Activated naive CD4-positive, alpha-beta T cell treated with anti-CD3 and anti-CD28 coated beads, Interleukin-2, amount 50 U/mL, for 16 hours (primary cell): ENCODE data around the gene MBNL3.

ENCODE experiments used
- DNase-seq: peaks from one replicate; pipeline ENCODE4 v3.0.0-alpha.2; 2020

Gene MBNL3

GRCh38 chrX:132413459-132413858 is 75.4 kb downstream of the MBNL3 start:
- no peak for DNase-seq

DNA sequence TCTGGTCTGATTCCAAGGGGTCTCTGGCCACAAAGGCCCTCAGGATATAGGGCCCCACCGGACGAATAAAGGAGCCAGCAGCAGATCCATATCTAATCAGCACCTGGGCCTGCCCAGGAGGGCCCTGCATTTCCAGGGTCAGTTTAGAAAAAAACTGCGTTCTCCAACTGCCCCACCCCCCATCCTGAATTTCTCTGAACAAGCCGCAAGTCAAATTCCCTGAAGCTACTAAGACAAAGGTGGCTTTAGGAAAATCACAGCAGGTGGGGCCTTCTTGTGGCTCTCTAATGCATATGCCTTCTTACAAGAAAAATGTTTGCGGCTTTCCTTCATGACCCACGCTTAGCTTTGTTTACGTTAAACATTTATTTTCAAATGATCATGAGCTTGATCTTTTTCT is 76.6 kb downstream of the MBNL3 start:
- DNase-seq, result no peak

GRCh38 chrX:132411310-132411977 is 77.4 kb downstream of the MBNL3 start:
- no peak for DNase-seq

DNA sequence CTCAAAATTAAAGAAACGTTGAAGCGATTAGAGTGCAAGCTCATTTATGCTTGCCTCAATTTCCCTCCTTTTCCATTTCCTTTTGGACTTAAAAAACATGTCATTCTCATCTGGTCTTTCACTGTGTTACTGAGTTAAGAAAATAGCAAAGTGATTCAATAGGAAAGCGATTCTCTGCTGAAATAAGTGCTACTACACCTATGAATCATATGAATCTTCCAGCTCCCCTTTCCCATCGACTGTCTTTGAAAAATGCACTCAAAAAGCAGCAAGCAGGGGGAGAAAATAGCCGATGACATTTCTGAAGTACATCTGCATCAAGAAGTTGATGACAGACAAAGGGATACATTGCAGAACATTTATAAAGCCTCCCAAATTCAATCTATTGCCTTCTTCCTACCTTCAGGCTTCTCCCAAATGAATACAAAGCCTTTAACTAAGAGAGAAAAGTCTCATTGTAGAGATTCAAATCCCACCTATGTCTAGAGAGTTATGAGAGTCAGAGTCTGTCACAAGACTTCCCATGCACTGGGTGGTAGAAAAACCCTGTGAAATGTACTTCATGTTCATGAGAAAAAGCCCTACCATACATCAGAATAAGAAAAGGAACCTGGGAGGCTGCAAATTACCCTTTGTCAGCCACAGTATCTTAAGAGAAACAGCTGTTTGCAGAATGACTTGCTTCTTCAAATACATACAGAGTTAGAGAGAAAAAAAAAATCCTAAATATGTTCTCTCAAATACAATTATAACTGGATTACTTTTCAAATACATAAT is 78.9 kb downstream of the MBNL3 start:
- DNase-seq, result no peak

DNA sequence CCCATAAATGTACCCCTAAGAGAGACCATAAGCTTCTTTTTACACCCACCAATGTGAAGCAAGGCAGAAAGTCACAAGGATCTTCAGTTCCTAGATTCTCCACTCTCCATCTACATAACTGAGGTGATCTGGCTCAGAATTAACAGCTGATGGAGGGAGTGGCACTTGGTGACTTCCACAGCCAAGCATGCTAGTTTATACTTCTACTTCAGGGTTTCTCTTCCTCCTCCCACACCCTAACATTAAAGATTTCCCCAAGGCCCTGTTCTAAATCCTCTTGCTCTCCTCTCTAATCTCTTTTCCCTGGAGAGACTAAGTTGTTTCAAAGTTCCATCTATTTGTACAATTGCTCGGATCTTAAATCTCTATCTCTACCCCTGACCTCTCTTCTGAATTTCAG is 81.1 kb downstream of the MBNL3 start:
- DNase-seq, result no peak

DNA sequence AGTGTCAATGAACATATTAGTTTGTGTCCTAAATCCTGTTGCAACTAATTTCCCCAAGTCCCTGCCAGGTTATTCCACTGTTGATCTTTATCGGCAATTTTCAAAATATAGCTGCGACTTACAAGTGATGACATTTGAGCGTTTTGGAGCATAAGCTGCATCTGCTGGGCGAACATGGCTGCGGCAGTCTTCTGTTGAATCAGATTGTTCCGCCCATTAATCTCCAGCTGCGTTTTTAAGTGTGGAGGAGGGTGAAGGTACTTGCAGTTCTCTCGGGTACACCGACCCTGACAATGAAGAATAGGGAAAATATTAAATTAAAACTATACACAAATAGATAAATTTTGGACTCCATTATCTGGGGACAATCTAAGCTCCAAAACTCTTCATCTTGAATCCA is 82.7 kb downstream of the MBNL3 start:
- no peak for DNase-seq

GRCh38 chrX:132404266-132404665 is 84.6 kb downstream of the MBNL3 start:
- DNase-seq, result no peak

- DNase-seq, result no peak
These were observed 86.9 kb downstream of the MBNL3 start for GRCh38 chrX:132401935-132402334.

DNA sequence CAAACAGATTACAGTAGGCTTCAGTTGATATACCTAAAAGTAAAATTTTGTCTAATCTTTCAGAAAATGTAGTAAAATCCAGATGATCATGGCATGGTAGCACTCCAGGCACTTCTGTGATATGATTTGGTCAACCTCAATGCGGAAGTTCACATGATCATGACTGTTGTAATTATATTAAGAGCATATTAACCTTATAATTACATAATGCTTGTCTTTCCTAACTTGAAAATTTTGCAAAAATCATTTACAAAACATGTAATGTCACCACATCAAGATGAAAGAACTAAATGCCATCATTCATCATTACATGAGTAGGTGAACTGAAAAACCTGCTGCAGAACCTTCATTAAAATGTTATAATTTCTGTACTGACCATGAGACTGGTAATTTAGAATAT is 88.1 kb downstream of the MBNL3 start:
- DNase-seq, result no peak

- no peak for DNase-seq
These were observed 93.2 kb downstream of the MBNL3 start for GRCh38 chrX:132395645-132396044.

- DNase-seq, result no peak
These were observed 93.8 kb downstream of the MBNL3 start for GRCh38 chrX:132395026-132395425.

GRCh38 chrX:132394591-132394990 is 94.2 kb downstream of the MBNL3 start:
- no peak for DNase-seq

- no peak for DNase-seq
These were observed 94.8 kb downstream of the MBNL3 start for GRCh38 chrX:132393992-132394391.

- no peak for DNase-seq
These were observed 95.4 kb downstream of the MBNL3 start for GRCh38 chrX:132393485-132393884.

- DNase-seq, result no peak
These were observed 95.8 kb downstream of the MBNL3 start for GRCh38 chrX:132393085-132393484.

GRCh38 chrX:132390792-132391191 is 98.0 kb downstream of the MBNL3 start:
- DNase-seq, result no peak

- no peak for DNase-seq
These were observed 99.4 kb downstream of the MBNL3 start for GRCh38 chrX:132389480-132389879.

GRCh38 chrX:132388371-132388770 is 100.5 kb downstream of the MBNL3 start:
- DNase-seq, result no peak

GRCh38 chrX:132384301-132384700 is 104.5 kb downstream of the MBNL3 start:
- DNase-seq, result no peak

GRCh38 chrX:132382068-132382467 is 106.8 kb downstream of the MBNL3 start:
- DNase-seq, result no peak

- DNase-seq, result no peak
These were observed 110.6 kb downstream of the MBNL3 start for GRCh38 chrX:132378281-132378680.

GRCh38 chrX:132375941-132376340 is 112.9 kb downstream of the MBNL3 start:
- no peak for DNase-seq

DNA sequence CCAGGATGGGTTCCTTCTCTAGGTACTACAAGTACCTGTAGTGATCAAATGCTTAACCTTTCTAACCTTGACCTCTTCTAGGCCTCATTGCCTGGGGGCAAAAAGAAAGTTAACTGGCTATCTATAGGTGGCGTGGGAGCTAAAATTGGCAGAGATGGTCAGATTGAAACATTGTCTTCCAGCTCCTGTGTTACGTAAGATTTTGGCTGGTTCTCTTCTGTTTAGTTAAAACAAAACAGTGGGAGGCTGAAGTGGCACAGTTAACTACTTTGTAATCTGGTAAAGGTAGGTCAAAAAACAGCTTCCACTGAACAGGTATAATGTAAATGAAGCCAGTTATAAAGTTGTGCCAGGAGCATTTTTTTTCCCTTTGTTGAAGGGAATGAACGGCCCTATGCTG is 115.2 kb downstream of the MBNL3 start:
- no peak for DNase-seq

GRCh38 chrX:132369617-132370326 is 119.1 kb downstream of the MBNL3 start:
- no peak for DNase-seq
